Measurements from ENCODE around the gene TSPAN10.

TSPAN10 gene

DNA sequence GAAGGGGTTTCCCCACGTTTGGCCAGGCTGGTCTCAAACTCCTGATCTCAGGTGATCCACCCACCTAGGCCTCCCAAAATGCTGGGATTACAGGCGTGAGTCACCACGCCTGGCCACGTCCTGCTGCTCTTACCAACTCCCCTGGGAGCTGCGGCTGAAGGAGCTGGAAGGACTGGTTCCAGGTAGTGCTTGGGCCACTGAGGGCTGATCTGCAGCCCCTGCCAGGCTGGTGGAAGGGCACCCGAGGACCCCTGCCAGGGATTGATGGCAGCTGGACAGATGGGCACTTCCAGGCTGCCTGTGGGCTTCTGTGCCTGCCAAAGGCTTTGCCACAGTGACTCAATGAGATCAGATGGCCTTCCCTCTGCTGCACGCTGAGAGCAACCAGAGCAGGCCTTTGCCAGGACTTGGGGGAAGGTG lies 27.1 kb downstream of the TSPAN10 start:
- no peak for TF ChIP-seq GATA2 (IDR thresholded peaks at IDR 0.05; ENCODE audit: low read depth, low read length)
- TF ChIP-seq GATA3 (IDR thresholded peaks at IDR 0.05; ENCODE audit: low read depth, low read length): no peak

DNA sequence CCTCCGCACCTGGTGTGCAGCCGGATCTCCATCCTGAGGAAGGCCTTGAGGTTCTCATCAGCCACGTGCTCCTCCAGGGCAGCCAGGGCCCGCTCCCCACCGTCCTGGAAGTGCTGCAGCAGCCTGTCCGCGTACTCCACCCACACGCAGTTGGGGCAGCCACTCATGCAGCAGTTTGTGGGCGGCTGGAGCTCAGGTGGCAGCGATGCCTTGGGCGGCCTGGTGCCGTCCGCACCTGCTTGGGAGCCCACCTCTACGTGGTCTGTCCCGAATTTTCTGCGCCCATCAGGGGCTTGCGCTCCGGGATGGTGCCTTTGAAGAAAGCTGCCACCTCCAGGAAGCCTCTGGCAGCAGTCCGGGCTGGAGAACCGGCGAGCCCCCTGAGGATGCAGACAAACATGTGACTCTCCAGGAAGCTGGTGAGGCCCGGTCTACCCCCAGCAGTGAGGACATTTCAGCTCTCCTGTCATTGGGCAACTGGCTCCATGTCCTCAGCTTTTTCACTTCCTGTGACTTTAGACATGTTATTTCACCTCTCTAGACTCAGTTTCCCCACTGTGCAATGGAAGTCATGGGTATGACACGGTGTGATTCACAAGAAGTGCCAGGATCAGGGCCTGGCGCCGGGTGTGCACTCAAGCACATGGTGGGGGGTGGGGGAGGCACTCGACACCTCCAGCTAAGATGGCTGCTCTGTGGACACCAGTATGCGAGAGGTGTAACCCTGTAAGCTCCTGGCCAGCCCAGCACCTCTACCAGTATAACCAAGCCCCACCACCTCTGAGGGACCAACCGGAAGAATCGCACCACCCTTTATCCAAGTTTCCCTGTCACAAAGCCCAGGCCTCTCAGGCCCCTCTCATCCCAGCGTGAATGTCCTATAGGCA lies 28.5 kb downstream of the TSPAN10 start:
- no peak for TF ChIP-seq GATA3 (IDR thresholded peaks at IDR 0.05; ENCODE audit: low read depth, low read length)
- TF ChIP-seq GATA2 (IDR thresholded peaks at IDR 0.05; ENCODE audit: low read depth, low read length): no peak

- no peak for TF ChIP-seq GATA2 (IDR thresholded peaks at IDR 0.05; ENCODE audit: low read depth, low read length)
Observed at GRCh38 chr17:81666092-81666341, 29.0 kb downstream of the TSPAN10 start.

- no peak for TF ChIP-seq GATA2 (IDR thresholded peaks at IDR 0.05; ENCODE audit: low read depth, low read length)
- no peak for TF ChIP-seq GATA3 (IDR thresholded peaks at IDR 0.05; ENCODE audit: low read depth, low read length)
Observed at GRCh38 chr17:81666342-81667191, 29.6 kb downstream of the TSPAN10 start, which contains the start of the genes CCDC137 and OXLD1. TSS of gene CCDC137 (plus strand) at chr17:81666737. CDS start at chr17:81666767, 30 bp downstream. TSS of gene OXLD1 (minus strand) at chr17:81666605. CDS start at chr17:81666577, 28 bp downstream.

- TF ChIP-seq GATA2 (IDR thresholded peaks at IDR 0.05; ENCODE audit: low read depth, low read length): no peak
- no peak for TF ChIP-seq GATA3 (IDR thresholded peaks at IDR 0.05; ENCODE audit: low read depth, low read length)
Observed at GRCh38 chr17:81667754-81668153, 30.8 kb downstream of the TSPAN10 start.

DNA sequence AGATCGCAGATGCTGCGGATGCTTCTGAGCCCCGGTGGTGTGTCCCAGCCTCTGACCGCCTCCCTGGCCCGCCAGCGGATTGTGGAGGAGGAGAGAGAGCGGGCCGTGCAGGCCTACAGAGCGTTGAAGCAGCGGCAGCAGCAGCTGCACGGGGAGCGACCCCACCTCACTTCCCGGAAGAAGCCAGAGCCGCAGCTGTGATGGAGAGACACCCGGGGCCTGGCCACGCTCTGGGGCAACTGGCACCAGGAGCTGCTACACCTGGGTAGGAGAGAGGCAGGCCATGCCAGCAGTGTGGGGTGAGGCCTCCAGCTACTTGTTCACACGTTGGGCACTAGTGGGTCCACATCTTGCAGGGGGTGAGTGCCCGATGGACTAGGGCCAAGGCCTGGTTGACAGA lies 35.5 kb downstream of the TSPAN10 start:
- no peak for TF ChIP-seq GATA2 (IDR thresholded peaks at IDR 0.05; ENCODE audit: low read depth, low read length)
- no peak for TF ChIP-seq GATA3 (IDR thresholded peaks at IDR 0.05; ENCODE audit: low read depth, low read length)

GRCh38 chr17:81672954-81673353 lies 36.0 kb downstream of the TSPAN10 start:
- no peak for TF ChIP-seq GATA3 (IDR thresholded peaks at IDR 0.05; ENCODE audit: low read depth, low read length)
- TF ChIP-seq GATA2 (IDR thresholded peaks at IDR 0.05; ENCODE audit: low read depth, low read length): no peak

DNA sequence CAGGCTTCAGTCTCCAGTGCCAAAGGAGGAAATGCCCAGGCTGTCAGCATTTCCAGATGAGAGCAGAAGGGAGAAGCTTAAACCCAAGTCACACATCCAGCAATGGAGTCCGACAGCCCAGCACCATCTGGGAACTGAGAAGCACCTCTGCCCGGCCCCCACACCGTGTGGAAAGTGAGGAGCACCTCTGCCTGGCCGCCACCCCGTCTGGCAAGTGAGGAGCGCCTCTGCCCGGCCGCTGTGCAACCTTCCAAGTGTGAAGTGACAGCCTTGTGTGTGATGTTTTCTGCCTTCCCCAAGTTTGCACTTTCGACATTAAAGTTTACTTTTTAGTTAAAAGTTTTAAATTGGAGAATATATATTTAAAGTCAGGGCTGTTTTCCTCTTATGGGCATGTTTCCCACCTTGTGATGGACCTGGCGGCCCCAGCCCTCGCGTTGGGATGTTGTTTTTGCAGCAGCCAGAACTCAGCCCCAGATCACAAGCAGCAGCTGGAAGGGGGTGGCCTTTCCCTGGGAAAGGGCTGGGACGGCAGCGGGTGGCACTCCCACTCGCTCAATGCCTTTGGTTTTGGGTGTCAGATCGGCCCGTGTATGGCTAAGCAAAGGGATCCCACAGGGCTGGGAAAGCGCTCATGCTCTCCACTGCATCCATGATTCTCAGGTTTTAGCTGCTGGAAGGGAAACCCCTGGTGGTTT lies 36.7 kb downstream of the TSPAN10 start:
- TF ChIP-seq GATA2 (IDR thresholded peaks at IDR 0.05; ENCODE audit: low read depth, low read length): no peak
- no peak for TF ChIP-seq GATA3 (IDR thresholded peaks at IDR 0.05; ENCODE audit: low read depth, low read length)

GRCh38 chr17:81676906-81677305 lies 39.9 kb downstream of the TSPAN10 start:
- TF ChIP-seq GATA2 (IDR thresholded peaks at IDR 0.05; ENCODE audit: low read depth, low read length) (no peak), GATA3 (IDR thresholded peaks at IDR 0.05; ENCODE audit: low read depth, low read length) (no peak)

DNA sequence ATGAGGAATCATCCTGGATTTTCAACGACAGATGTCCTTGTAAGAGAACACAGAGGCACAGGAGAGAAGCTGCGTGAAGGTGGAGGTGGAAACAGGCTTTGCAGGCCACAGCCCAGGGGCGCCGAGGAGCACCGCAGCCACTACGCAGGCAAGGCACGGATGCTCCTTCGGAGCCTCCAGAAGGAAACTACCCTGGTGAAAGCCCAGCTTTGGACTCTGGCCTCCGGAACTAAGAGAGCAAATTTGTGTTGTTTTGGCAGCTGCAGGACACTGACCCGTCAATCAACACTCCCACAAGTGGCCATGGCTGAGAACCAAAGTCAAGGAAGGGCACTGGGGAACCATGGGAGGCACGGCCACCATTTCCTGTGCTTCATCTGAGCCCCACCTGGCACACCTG lies 43.2 kb downstream of the TSPAN10 start:
- TF ChIP-seq GATA3 (IDR thresholded peaks at IDR 0.05; ENCODE audit: low read depth, low read length) (no peak), GATA2 (IDR thresholded peaks at IDR 0.05; ENCODE audit: low read depth, low read length) (no peak)

- no peak for TF ChIP-seq GATA2 (IDR thresholded peaks at IDR 0.05; ENCODE audit: low read depth, low read length)
- TF ChIP-seq GATA3 (IDR thresholded peaks at IDR 0.05; ENCODE audit: low read depth, low read length): no peak
Observed at GRCh38 chr17:81681672-81682071, 44.7 kb downstream of the TSPAN10 start.

DNA sequence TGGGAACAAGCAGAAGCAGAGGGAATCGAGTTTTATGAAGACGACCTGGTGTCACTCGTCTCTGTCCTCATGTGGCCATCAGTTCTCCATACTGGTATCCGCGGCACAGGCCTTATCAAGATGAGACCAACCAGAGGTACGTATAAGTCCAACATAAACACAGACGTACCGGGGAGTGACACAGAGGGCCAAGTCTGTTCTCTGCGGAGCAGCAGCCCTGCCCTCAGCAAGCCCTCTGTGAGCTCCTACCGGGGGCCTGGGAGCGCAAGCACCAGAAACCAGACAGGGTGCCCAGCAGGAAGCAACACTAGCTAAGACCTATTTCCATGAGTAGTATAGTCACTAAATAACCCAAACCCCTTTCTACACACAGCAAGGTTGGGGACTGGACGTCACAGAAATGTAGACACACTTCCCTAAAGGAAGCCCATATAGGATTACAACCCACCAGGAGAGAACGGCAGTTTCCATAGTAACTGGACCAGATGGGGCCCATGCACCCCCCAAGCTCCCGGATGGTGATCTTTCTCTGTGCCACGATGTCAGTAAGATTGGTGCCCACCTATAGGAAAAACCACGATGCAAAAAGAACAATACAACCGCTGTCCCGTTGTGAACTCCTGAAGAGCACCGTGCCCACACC lies 45.7 kb downstream of the TSPAN10 start:
- no peak for TF ChIP-seq GATA3 (IDR thresholded peaks at IDR 0.05; ENCODE audit: low read depth, low read length)

GRCh38 chr17:81683208-81683583 lies 46.2 kb downstream of the TSPAN10 start:
- TF ChIP-seq GATA3 (IDR thresholded peaks at IDR 0.05; ENCODE audit: low read depth, low read length) (no peak), GATA2 (IDR thresholded peaks at IDR 0.05; ENCODE audit: low read depth, low read length) (no peak)

All from SH-SY5Y (cell line).